Lower lobe of right lung (tissue), 2 donors: ENCODE data around the gene CXXC5. TPM values are rescaled to one million over a fixed set of nuclear protein-coding genes. Genes with fewer than 3 reads are reported as not detected.
A peak's percentile ranks its signal among the peaks of the same experiment; 100 is the strongest.

Experiments
- ATAC-seq, 2 donors: fragments of 200-7000 bp; cut with Tn5 transposase; one replicate each; pipeline ENCODE4 v1.9.1; 2020 to 2022; ENCODE audit warnings: mild to moderate bottlenecking in 2 of 2, moderate library complexity in 2 of 2
- DNase-seq: peaks from one replicate; pipeline ENCODE4 v3.0.0-alpha.2; 2020
- H3K27ac ChIP-seq: fragments of 200-600 bp; one replicate; pipeline ENCODE4 v1.8.0; 2022
- H3K27me3 ChIP-seq: fragments of 200-600 bp; one replicate; pipeline ENCODE4 v1.8.0; 2022; ENCODE audit warnings: low read depth
- H3K36me3 ChIP-seq: fragments of 200-600 bp; one replicate; pipeline ENCODE4 v1.8.0; 2022; ENCODE audit warnings: mild to moderate bottlenecking
- H3K4me1 ChIP-seq: fragments of 200-600 bp; one replicate; pipeline ENCODE4 v1.8.0; 2022
- H3K4me3 ChIP-seq: fragments of 200-600 bp; one replicate; pipeline ENCODE4 v1.8.0; 2022; ENCODE audit warnings: mild to moderate bottlenecking
- H3K9me3 ChIP-seq: fragments of 200-600 bp; one replicate; pipeline ENCODE4 v1.8.0; 2022
- intact Hi-C: fragments of 100-400 bp; cut with DNase I; formaldehyde crosslinking; loops from one replicate; pipeline ENCODE4 v1.11.0; 2022
- total RNA-seq: library from RNA; stranded (reverse); fragmentation: NEBNext Ultra II Directional; extraction: Animal tissue kit (Norgen Biotek cat#: 25700); gene quantifications from one replicate; pipeline ENCODE4 v1.2.1, GENCODE V29; 2021
- TF ChIP-seq, protein P1 (sequence below): fragments of 200-600 bp; IDR thresholded peaks from one replicate; pipeline ENCODE4 v1.8.0; 2022; ENCODE audit warnings: antibody characterized with exemption, mild to moderate bottlenecking
- donor health status: DM: no; HTN: yes; CAD: no; lungs with severe emphysema.

Gene CXXC5
- total RNA-seq, 1 donor from 2014 or later, result 27.3 TPM

DNA sequence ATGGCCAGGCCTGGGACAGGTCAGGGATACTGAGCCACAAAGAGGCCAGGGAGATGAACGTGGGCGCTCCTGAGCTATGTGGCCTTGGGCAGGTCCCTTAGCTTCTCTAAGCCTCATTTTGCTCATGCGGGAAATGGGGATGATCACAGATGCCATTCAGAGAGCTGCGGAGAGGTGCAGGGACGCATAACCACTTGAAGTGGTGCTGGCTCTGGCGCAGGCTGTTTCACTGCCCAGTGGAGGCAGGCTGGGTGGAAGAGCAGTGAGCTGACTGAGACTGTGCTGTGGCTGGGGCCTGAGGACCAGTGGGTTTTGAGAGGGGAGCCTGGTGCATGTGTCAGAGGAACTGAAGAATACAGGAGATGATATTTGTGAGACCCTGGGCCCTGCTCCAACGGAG is 18.4 kb downstream of the CXXC5 start:
- intact Hi-C loops, result no loop called here
- DNase-seq, result no peak
- no peak for ATAC-seq
- Histone ChIP-seq H3K27me3 (no peaks in the 10 kb centered on the region), H3K4me3 (no peak overlapping the region), H3K36me3 (no peaks in the 10 kb centered on the region), H3K4me1 (peaks cover 96% of the 10 kb centered on the region), H3K9me3 (no peaks in the 10 kb centered on the region), H3K27ac (peak overlapping the region; percentile 86)
- TF ChIP-seq, protein P1, sequence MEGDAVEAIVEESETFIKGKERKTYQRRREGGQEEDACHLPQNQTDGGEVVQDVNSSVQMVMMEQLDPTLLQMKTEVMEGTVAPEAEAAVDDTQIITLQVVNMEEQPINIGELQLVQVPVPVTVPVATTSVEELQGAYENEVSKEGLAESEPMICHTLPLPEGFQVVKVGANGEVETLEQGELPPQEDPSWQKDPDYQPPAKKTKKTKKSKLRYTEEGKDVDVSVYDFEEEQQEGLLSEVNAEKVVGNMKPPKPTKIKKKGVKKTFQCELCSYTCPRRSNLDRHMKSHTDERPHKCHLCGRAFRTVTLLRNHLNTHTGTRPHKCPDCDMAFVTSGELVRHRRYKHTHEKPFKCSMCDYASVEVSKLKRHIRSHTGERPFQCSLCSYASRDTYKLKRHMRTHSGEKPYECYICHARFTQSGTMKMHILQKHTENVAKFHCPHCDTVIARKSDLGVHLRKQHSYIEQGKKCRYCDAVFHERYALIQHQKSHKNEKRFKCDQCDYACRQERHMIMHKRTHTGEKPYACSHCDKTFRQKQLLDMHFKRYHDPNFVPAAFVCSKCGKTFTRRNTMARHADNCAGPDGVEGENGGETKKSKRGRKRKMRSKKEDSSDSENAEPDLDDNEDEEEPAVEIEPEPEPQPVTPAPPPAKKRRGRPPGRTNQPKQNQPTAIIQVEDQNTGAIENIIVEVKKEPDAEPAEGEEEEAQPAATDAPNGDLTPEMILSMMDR, result no peak

GRCh38 chr5:139667001-139667729 is 19.0 kb downstream of the CXXC5 start:
- TF ChIP-seq, protein P1, result no peak
- H3K27ac ChIP-seq, result peak overlapping the region; percentile 86

DNA sequence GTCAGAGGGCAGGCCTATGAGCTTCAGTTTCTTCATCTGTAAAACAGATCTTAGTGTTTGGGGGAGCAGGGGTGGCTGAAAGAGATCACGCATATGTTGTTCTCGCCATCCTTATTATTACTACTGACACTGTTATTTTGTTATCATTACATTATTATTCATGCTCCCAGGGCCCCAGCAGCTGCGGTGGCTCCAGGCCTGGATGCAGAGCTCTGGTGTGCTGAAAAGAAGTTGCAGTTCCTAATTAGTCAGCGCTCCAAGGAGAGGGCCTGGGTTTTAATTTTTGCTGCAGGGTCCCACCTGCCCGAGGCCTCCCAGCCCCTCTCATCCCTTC is 19.5 kb downstream of the CXXC5 start:
- no peaks in the 10 kb centered on the region for H3K9me3 ChIP-seq
- peak overlapping the region; percentile 86 for H3K27ac ChIP-seq
- DNase-seq (no peak), ATAC-seq (no peak)
- no peaks in the 10 kb centered on the region for H3K36me3 ChIP-seq
- intact Hi-C loops, result no loop called here
- TF ChIP-seq, protein P1, result no peak
- H3K4me1 ChIP-seq, result peaks cover 92% of the 10 kb centered on the region
- H3K27me3 ChIP-seq, result no peaks in the 10 kb centered on the region
- H3K4me3 ChIP-seq, result peak overlapping the region; percentile 50

More at GRCh38 chr5:139667001-139667729, 19.0 kb downstream of the CXXC5 start:
- DNase-seq (no peak), ATAC-seq (no peak)
- no peaks in the 10 kb centered on the region for H3K27me3 ChIP-seq
- H3K9me3 ChIP-seq, result no peaks in the 10 kb centered on the region
- H3K4me1 ChIP-seq, result peaks cover 96% of the 10 kb centered on the region
- no peaks in the 10 kb centered on the region for H3K36me3 ChIP-seq
- H3K4me3 ChIP-seq, result no peak overlapping the region
- intact Hi-C loops, result no loop called here

DNA sequence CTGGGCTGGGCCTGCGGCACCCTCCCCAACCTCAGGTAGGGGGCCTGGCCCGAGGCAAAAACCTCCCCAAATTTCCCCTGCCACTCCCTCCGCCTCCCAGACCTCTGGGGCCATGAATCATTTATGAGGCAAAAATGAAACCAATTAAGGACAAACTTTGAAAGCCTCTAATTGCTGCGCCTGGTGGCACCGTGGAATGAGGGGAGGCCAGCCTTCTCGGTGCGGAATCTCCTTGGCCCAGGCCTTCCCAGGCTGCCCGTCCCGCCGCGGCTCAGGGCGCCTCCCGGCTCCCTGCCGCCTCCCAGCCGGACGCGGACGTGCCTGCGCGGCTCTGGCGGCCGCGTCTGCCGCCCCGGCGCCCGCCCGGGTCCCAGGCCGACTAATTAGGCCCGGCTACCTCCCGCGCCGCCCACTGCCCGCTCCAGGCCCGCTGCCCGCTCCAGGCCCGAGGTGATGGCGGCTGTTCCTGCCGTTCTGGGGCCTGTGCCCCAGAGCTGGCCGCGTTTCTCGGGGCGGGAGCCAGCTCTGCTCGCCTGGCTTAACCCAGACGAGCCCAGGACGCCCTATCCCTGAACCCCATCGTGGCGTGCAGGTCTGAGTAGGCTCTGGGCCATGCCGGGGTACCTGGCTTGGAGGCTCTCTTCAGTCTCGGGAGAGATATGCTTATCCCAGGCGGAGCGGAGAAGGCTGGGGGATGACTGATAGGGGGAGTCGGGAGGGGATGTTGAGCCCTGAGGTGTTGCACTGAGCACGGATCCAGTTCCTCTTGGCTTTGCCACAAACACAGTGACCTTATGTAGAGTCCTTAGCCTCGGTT is 20.1 kb downstream of the CXXC5 start:
- H3K4me1 ChIP-seq, result peaks cover 87% of the 10 kb centered on the region
- no peaks in the 10 kb centered on the region for H3K36me3 ChIP-seq
- intact Hi-C loops, result no loop called here
- peak overlapping the region; percentile 50 for H3K4me3 ChIP-seq
- no peaks in the 10 kb centered on the region for H3K9me3 ChIP-seq
- H3K27me3 ChIP-seq, result no peaks in the 10 kb centered on the region
- H3K27ac ChIP-seq, result peak overlapping the region; percentile 86
- ATAC-seq, result peak; percentile 35 to 59
- no peak for DNase-seq
- TF ChIP-seq, protein P1, result no peak

DNA sequence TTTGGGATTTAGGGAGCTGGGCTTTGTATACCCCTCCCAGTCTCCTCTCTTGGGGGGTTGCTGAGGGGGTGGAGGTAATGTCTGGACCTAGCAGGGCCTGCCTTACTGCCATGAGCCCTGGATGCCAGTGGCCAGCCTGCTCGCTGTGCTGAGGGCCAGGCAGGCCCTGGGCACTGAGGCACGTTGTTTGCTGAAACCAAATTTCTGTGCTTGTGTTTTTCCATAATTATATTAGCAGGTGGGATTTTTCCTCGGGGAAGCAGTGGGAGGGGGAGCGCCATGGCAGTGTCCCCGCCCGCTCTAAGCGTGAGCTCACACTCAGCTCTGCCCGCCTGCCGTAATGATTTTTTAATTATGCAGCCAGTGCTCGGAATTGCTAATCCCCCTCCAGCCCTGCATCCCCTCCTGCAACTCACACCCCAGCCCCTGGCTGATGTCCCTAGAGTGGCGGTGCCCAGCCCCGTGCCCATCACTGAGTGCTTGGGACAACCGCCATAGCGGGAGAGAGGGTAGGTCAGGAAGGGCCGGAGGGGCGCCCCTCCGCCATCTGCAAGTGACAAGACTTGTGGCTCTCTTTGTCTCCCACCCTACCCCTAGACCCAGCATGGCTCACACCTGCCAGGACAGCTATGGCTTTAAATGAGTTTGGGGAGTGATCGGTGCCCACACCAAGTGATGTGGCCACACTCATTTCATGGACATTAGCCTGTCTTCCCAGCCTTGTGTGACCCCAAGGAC is 20.9 kb downstream of the CXXC5 start:
- TF ChIP-seq, protein P1, result no peak
- Histone ChIP-seq H3K4me3 (peak overlapping the region; percentile 50), H3K27me3 (no peaks in the 10 kb centered on the region), H3K36me3 (no peaks in the 10 kb centered on the region), H3K27ac (peak overlapping the region; percentile 86), H3K9me3 (no peaks in the 10 kb centered on the region), H3K4me1 (peaks cover 82% of the 10 kb centered on the region)
- no peak for DNase-seq
- intact Hi-C loops, result no loop called here
- ATAC-seq, result no peak
